ENCODE data around the gene DCTN3.

The DCTN3 gene

GRCh38 chr9:34652602-34653000 is 32.3 kb upstream of the DCTN3 start:
- DNase-seq (ENCODE audit: extremely low read depth, low read depth) = no peak
- TF ChIP-seq CTCF (IDR thresholded peaks at IDR 0.05; ENCODE audit: low read depth, low read length, missing control alignments) = no peak
- peak overlapping the region; percentile 40 for H3K4me3 ChIP-seq (replicated peaks; ENCODE audit: low read depth, low read length)

GRCh38 chr9:34651876-34652601 is 31.7 kb upstream of the DCTN3 start, which contains the start of gene IL11RA:
Gene IL11RA (plus strand): TSS chr9:34652185. CDS start chr9:34655218, 3,033 bp downstream.
- TF ChIP-seq CTCF (IDR thresholded peaks at IDR 0.05; ENCODE audit: low read depth, low read length, missing control alignments) = no peak
- DNase-seq (ENCODE audit: extremely low read depth, low read depth) = no peak

GRCh38 chr9:34651321-34651720 is 31.0 kb upstream of the DCTN3 start:
- DNase-seq (ENCODE audit: extremely low read depth, low read depth) = no peak
- no peak for TF ChIP-seq CTCF (IDR thresholded peaks at IDR 0.05; ENCODE audit: low read depth, low read length, missing control alignments)
- H3K4me3 ChIP-seq (replicated peaks; ENCODE audit: low read depth, low read length) = peak overlapping the region; percentile 40

More at GRCh38 chr9:34651876-34652601, 31.7 kb upstream of the DCTN3 start, which contains the start of gene IL11RA:
- H3K4me3 ChIP-seq (replicated peaks; ENCODE audit: low read depth, low read length) = peak within 1 kb of the TSS; percentile 40

- H3K4me3 ChIP-seq (replicated peaks; ENCODE audit: low read depth, low read length) = no peak overlapping the region
- no peak for TF ChIP-seq CTCF (IDR thresholded peaks at IDR 0.05; ENCODE audit: low read depth, low read length, missing control alignments)
- DNase-seq (ENCODE audit: extremely low read depth, low read depth) = no peak
These were observed 30.5 kb upstream of the DCTN3 start for GRCh38 chr9:34650816-34651215.

GRCh38 chr9:34648673-34649072 is 28.4 kb upstream of the DCTN3 start:
- H3K4me3 ChIP-seq (replicated peaks; ENCODE audit: low read depth, low read length) = no peak overlapping the region
- no peak for TF ChIP-seq CTCF (IDR thresholded peaks at IDR 0.05; ENCODE audit: low read depth, low read length, missing control alignments)
- DNase-seq (ENCODE audit: extremely low read depth, low read depth) = no peak

- peak overlapping the region; percentile 66 for H3K4me3 ChIP-seq (replicated peaks; ENCODE audit: low read depth, low read length)
- no peak for TF ChIP-seq CTCF (IDR thresholded peaks at IDR 0.05; ENCODE audit: low read depth, low read length, missing control alignments)
- DNase-seq (ENCODE audit: extremely low read depth, low read depth) = no peak
These were observed 27.4 kb upstream of the DCTN3 start for GRCh38 chr9:34647651-34648050.

GRCh38 chr9:34647084-34647403 is 26.7 kb upstream of the DCTN3 start:
- H3K4me3 ChIP-seq (replicated peaks; ENCODE audit: low read depth, low read length) = peak overlapping the region; percentile 66
- DNase-seq (ENCODE audit: extremely low read depth, low read depth) = no peak
- no peak for TF ChIP-seq CTCF (IDR thresholded peaks at IDR 0.05; ENCODE audit: low read depth, low read length, missing control alignments)
